Stomach (tissue), 4 donors: ENCODE results near the gene RRP1.

Experiments used
- EP300 ChIP-seq: sonication (generic); formaldehyde crosslinking; IDR thresholded peaks from one replicate; pipeline ENCODE4 v1.6.1; 2017; ENCODE audit warnings: antibody characterized with exemption
- POLR2AphosphoS5 ChIP-seq, 3 donors: sonication (generic); formaldehyde crosslinking; IDR thresholded peaks; one replicate each; pipeline ENCODE4 v1.6.1; 2016; ENCODE audit warnings: antibody characterized with exemption in 3 of 3
- TF ChIP-seq, protein P1 (sequence below), 7 experiments: fragments of 450-650 bp in 4 of 7; fragments of 200-600 bp in 3 of 7; sonication (generic) in 3 of 7; IDR thresholded peaks; one replicate each; pipeline ENCODE4 v1.5.1; 2016 to 2019; ENCODE audit warnings: antibody characterized with exemption in 7 of 7, control low read depth in 2 of 7, mild to moderate bottlenecking in 1 of 7

DNA sequence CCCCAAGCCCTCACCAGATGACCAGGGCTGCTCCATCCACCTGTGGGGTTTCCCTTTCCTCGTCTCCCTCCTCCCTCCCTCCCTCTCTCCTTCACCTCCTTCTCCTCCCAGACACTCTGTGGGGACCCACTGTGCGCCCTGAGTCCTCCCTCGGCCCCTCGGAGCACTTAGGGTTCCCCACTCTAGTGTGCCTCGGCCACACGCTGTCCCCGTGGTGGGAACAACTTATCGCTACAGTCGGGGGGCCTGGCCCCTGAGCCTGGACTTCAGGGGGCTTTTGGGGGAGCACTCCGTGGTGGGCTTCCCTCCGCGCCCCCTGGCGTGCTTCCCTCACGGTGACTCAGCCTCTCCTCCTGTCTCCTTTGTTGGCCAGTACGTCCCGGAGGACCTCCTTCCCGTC is 40.8 kb upstream of the RRP1 start:
- TF ChIP-seq, protein P1, sequence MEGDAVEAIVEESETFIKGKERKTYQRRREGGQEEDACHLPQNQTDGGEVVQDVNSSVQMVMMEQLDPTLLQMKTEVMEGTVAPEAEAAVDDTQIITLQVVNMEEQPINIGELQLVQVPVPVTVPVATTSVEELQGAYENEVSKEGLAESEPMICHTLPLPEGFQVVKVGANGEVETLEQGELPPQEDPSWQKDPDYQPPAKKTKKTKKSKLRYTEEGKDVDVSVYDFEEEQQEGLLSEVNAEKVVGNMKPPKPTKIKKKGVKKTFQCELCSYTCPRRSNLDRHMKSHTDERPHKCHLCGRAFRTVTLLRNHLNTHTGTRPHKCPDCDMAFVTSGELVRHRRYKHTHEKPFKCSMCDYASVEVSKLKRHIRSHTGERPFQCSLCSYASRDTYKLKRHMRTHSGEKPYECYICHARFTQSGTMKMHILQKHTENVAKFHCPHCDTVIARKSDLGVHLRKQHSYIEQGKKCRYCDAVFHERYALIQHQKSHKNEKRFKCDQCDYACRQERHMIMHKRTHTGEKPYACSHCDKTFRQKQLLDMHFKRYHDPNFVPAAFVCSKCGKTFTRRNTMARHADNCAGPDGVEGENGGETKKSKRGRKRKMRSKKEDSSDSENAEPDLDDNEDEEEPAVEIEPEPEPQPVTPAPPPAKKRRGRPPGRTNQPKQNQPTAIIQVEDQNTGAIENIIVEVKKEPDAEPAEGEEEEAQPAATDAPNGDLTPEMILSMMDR (IDR thresholded peaks at IDR 0.05), result no peak
- TF ChIP-seq POLR2AphosphoS5 (IDR thresholded peaks at IDR 0.05), result no peak
- no peak for TF ChIP-seq EP300
